Ovary (tissue), 3 donors: ENCODE results near the gene APOBEC3H.

ENCODE experiments used
- POLR2A ChIP-seq: fragments of 450-650 bp; IDR thresholded peaks from one replicate; pipeline ENCODE4 v1.6.1; 2017; ENCODE audit warnings: antibody characterized with exemption, mild to moderate bottlenecking, moderate library complexity
- TF ChIP-seq, protein P1 (sequence below), 3 donors: fragments of 450-650 bp in 2 of 3; fragments of 200-600 bp in 1 of 3; IDR thresholded peaks; one replicate each; pipeline versions ENCODE4 v1.5.1 to v1.8.0; 2016 to 2022; ENCODE audit warnings: antibody characterized with exemption in 3 of 3, mild to moderate bottlenecking in 1 of 3
- donor health status: DM: no; HTN: no; CAD: no.

- TF ChIP-seq, protein P1, sequence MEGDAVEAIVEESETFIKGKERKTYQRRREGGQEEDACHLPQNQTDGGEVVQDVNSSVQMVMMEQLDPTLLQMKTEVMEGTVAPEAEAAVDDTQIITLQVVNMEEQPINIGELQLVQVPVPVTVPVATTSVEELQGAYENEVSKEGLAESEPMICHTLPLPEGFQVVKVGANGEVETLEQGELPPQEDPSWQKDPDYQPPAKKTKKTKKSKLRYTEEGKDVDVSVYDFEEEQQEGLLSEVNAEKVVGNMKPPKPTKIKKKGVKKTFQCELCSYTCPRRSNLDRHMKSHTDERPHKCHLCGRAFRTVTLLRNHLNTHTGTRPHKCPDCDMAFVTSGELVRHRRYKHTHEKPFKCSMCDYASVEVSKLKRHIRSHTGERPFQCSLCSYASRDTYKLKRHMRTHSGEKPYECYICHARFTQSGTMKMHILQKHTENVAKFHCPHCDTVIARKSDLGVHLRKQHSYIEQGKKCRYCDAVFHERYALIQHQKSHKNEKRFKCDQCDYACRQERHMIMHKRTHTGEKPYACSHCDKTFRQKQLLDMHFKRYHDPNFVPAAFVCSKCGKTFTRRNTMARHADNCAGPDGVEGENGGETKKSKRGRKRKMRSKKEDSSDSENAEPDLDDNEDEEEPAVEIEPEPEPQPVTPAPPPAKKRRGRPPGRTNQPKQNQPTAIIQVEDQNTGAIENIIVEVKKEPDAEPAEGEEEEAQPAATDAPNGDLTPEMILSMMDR (IDR thresholded peaks at IDR 0.05) = no peak
- no peak for TF ChIP-seq POLR2A
Measured at GRCh38 chr22:39135092-39135896, 38.2 kb downstream of the APOBEC3H start.
